ENCODE measurements around the gene BTBD16. TPM values are rescaled to one million over a fixed set of nuclear protein-coding genes. Genes with fewer than 3 reads are reported as not detected.

BTBD16 gene
- total and polyA plus RNA-seq, 2 of the 13 experiments (the other 11 are each of a cell fraction or from before 2014, with no cell fraction given): 5.0 to 11.9 TPM

- H3K4me2 ChIP-seq (ENCODE audit: low read depth, low read length): no peak overlapping the region
- in situ Hi-C loops (cut with HindIII; ENCODE audit: extremely low pct_ligation_motif_present, low pct_unique_long_range_greater_than_20kb) (no loop called here), intact Hi-C loops (cut with micrococcal nuclease; ENCODE audit: unreplicated experiment) (no loop called here)
- BruUV-seq (replicated peaks): no TSS peak
- peaks cover 0 to 5% of the 10 kb centered on the region in 2 experiments; a peak in 1 of 5 replicates for H3K27me3 ChIP-seq (ENCODE audit: control insufficient read depth in 1 of 2, insufficient read depth in 2 of 2, low read length in 2 of 2)
- H4K20me1 ChIP-seq (ENCODE audit: insufficient read depth, low read length): no peaks in the 10 kb centered on the region
- peaks cover 88% of the 10 kb centered on the region for H3K4me1 ChIP-seq (ENCODE audit: insufficient read depth, low read length)
- no peaks in the 10 kb centered on the region for H3K36me3 ChIP-seq (replicated peaks in 1 of 2; ENCODE audit: control insufficient read depth in 1 of 2, insufficient read depth in 2 of 2, low read length in 2 of 2)
- H3K9me3 ChIP-seq (ENCODE audit: low read length): peaks cover 5% of the 10 kb centered on the region; the same call in 1 of the 2 replicates
- H3K4me3 ChIP-seq (replicated peaks in 1 of 3; ENCODE audit: insufficient read depth in 1 of 3, low read depth in 2 of 3, low read length in 3 of 3): no peak overlapping the region
- ATAC-seq: no peak
- no peak overlapping the region for H3K9ac ChIP-seq (ENCODE audit: insufficient read depth, low read depth, low read length)
- H3K27ac ChIP-seq (ENCODE audit: extremely low read length, insufficient read depth, low read length): peak overlapping the region; percentile 4
- no peak overlapping the region for H2AFZ ChIP-seq (ENCODE audit: low read length)
- no peak for DNase-seq (ENCODE audit: low spot score)
- no peaks in the 10 kb centered on the region for H3K79me2 ChIP-seq (ENCODE audit: insufficient read depth, low read length)
- ChIA-PET POLR2A (interaction anchor here (0.6 to 2.2 kb wide), 4 partner anchors 9 to 29 kb away, joined by 3 to 25 read pairs (median 6); no protein-coding TSS in a partner anchor), CTCF (ENCODE audit: low intra/inter-chr PET ratio, low total read pairs) (no interaction called here)
- TF ChIP-seq FOXM1 (CRISPR knock-in tag; IDR thresholded peaks at IDR 0.05): no peak
- 0 out of 2 replicates have a peak, but pooled peaks have one; percentile 45 for TF ChIP-seq WIZ (CRISPR knock-in tag; IDR thresholded peaks at IDR 0.05)
- TF ChIP-seq, protein P1, sequence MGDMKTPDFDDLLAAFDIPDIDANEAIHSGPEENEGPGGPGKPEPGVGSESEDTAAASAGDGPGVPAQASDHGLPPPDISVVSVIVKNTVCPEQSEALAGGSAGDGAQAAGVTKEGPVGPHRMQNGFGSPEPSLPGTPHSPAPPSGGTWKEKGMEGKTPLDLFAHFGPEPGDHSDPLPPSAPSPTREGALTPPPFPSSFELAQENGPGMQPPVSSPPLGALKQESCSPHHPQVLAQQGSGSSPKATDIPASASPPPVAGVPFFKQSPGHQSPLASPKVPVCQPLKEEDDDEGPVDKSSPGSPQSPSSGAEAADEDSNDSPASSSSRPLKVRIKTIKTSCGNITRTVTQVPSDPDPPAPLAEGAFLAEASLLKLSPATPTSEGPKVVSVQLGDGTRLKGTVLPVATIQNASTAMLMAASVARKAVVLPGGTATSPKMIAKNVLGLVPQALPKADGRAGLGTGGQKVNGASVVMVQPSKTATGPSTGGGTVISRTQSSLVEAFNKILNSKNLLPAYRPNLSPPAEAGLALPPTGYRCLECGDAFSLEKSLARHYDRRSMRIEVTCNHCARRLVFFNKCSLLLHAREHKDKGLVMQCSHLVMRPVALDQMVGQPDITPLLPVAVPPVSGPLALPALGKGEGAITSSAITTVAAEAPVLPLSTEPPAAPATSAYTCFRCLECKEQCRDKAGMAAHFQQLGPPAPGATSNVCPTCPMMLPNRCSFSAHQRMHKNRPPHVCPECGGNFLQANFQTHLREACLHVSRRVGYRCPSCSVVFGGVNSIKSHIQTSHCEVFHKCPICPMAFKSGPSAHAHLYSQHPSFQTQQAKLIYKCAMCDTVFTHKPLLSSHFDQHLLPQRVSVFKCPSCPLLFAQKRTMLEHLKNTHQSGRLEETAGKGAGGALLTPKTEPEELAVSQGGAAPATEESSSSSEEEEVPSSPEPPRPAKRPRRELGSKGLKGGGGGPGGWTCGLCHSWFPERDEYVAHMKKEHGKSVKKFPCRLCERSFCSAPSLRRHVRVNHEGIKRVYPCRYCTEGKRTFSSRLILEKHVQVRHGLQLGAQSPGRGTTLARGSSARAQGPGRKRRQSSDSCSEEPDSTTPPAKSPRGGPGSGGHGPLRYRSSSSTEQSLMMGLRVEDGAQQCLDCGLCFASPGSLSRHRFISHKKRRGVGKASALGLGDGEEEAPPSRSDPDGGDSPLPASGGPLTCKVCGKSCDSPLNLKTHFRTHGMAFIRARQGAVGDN (CRISPR knock-in tag; IDR thresholded peaks at IDR 0.05): peak; percentile 54
- 93% methylated on average over 6 of the region's 7 CpGs for WGBS (ENCODE audit: low lambda C conversion rate)
- FAIRE-seq: no peak
Observed at GRCh38 chr10:122301811-122302115, 30.7 kb downstream of the BTBD16 start.

- Histone ChIP-seq H3K9ac (ENCODE audit: insufficient read depth, low read depth, low read length) (no peak overlapping the region), H3K27ac (ENCODE audit: extremely low read length, insufficient read depth, low read length) (no peak overlapping the region), H3K36me3 (replicated peaks in 1 of 2; ENCODE audit: control insufficient read depth in 1 of 2, insufficient read depth in 2 of 2, low read length in 2 of 2) (no peaks in the 10 kb centered on the region), H3K9me3 (ENCODE audit: low read length) (peaks cover 5% of the 10 kb centered on the region; the same call in 1 of the 2 replicates), H2AFZ (ENCODE audit: low read length) (no peak overlapping the region), H3K79me2 (ENCODE audit: insufficient read depth, low read length) (no peaks in the 10 kb centered on the region), H3K4me1 (ENCODE audit: insufficient read depth, low read length) (peaks cover 92% of the 10 kb centered on the region), H4K20me1 (ENCODE audit: insufficient read depth, low read length) (no peaks in the 10 kb centered on the region), H3K27me3 (ENCODE audit: control insufficient read depth in 1 of 2, insufficient read depth in 2 of 2, low read length in 2 of 2) (no peaks in the 10 kb centered on the region), H3K4me3 (replicated peaks in 1 of 3; ENCODE audit: insufficient read depth in 1 of 3, low read depth in 2 of 3, low read length in 3 of 3) (no peak overlapping the region), H3K4me2 (ENCODE audit: low read depth, low read length) (no peak overlapping the region)
- POLR2A ChIA-PET: interaction anchor here (0.6 to 2.2 kb wide), 4 partner anchors 8 to 29 kb away, joined by 3 to 25 read pairs (median 6); no protein-coding TSS in a partner anchor
- no TSS peak for BruUV-seq (replicated peaks)
- CTCF ChIA-PET (ENCODE audit: low intra/inter-chr PET ratio, low total read pairs): no interaction called here
- intact Hi-C loops (cut with micrococcal nuclease; ENCODE audit: unreplicated experiment): no loop called here
- ATAC-seq (no peak), FAIRE-seq (no peak), DNase-seq (ENCODE audit: low spot score) (no peak)
- in situ Hi-C loops (cut with HindIII; ENCODE audit: extremely low pct_ligation_motif_present, low pct_unique_long_range_greater_than_20kb): no loop called here
- 98% methylated on average over 4 of the region's 4 CpGs for WGBS (ENCODE audit: low lambda C conversion rate)
- TF ChIP-seq FOXM1 (CRISPR knock-in tag; IDR thresholded peaks at IDR 0.05) (no peak), ZNF414 (CRISPR knock-in tag; IDR thresholded peaks at IDR 0.05) (no peak), GATA4 (IDR thresholded peaks at IDR 0.05; ENCODE audit: borderline replicate concordance, low read depth) (no peak), HOXA3 (CRISPR knock-in tag; IDR thresholded peaks at IDR 0.05) (no peak), ZNF44 (CRISPR knock-in tag; IDR thresholded peaks at IDR 0.05) (no peak), ZIK1 (CRISPR knock-in tag; IDR thresholded peaks at IDR 0.05; ENCODE audit: borderline replicate concordance, low read depth) (no peak), THAP7 (CRISPR knock-in tag; IDR thresholded peaks at IDR 0.05) (no peak)
- TF ChIP-seq, protein P2, sequence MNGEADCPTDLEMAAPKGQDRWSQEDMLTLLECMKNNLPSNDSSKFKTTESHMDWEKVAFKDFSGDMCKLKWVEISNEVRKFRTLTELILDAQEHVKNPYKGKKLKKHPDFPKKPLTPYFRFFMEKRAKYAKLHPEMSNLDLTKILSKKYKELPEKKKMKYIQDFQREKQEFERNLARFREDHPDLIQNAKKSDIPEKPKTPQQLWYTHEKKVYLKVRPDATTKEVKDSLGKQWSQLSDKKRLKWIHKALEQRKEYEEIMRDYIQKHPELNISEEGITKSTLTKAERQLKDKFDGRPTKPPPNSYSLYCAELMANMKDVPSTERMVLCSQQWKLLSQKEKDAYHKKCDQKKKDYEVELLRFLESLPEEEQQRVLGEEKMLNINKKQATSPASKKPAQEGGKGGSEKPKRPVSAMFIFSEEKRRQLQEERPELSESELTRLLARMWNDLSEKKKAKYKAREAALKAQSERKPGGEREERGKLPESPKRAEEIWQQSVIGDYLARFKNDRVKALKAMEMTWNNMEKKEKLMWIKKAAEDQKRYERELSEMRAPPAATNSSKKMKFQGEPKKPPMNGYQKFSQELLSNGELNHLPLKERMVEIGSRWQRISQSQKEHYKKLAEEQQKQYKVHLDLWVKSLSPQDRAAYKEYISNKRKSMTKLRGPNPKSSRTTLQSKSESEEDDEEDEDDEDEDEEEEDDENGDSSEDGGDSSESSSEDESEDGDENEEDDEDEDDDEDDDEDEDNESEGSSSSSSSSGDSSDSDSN (CRISPR knock-in tag; IDR thresholded peaks at IDR 0.05): no peak
Observed at GRCh38 chr10:122302315-122302714, 31.2 kb downstream of the BTBD16 start.

All from HepG2 (cell line).